Activated CD4-positive, alpha-beta T cell treated with anti-CD3 and anti-CD28 coated beads for 36 hours (primary cell): ENCODE data around the gene KIRREL1. TPM values are rescaled to one million over a fixed set of nuclear protein-coding genes. Genes with fewer than 3 reads are reported as not detected.

Experiments
- ATAC-seq: fragments of 200-7000 bp; cut with Tn5 transposase; one replicate; pipeline ENCODE4 v1.10.0; 2021; ENCODE audit warnings: mild to moderate bottlenecking, moderate library complexity
- CTCF ChIA-PET: fragments of 350-600 bp; sonication (Branson Sonifier 250); formaldehyde crosslinking; loops from one replicate; lab custom pipeline; 2021; ENCODE audit warnings: antibody characterized with exemption; lab: Charles Lee
- POLR2A ChIA-PET: fragments of 350-600 bp; sonication (Branson Sonifier 250); formaldehyde crosslinking; loops from one replicate; lab custom pipeline; 2021; ENCODE audit warnings: antibody characterized with exemption, inconsistent platforms; lab: Charles Lee
- DNase-seq: peaks from one replicate; pipeline ENCODE4 v3.0.0-alpha.2; 2020
- H3K27ac Mint-ChIP-seq: one replicate; pipeline ENCODE4 v1.8.0; 2021; ENCODE audit warnings: mixed read lengths
- H3K27me3 Mint-ChIP-seq: one replicate; pipeline ENCODE4 v1.8.0; 2021; ENCODE audit warnings: mixed read lengths
- H3K36me3 Mint-ChIP-seq: one replicate; pipeline ENCODE4 v1.8.0; 2021; ENCODE audit warnings: low read depth, mixed read lengths
- H3K4me1 Mint-ChIP-seq: one replicate; pipeline ENCODE4 v1.8.0; 2021; ENCODE audit warnings: mixed read lengths
- H3K4me3 Mint-ChIP-seq: one replicate; pipeline ENCODE4 v1.8.0; 2021; ENCODE audit warnings: mild to moderate bottlenecking, moderate library complexity, mixed read lengths
- H3K9me3 Mint-ChIP-seq: one replicate; pipeline ENCODE4 v1.8.0; 2021; ENCODE audit warnings: low read depth, mixed read lengths
- intact Hi-C, 2 experiments: fragments of 100-400 bp; cut with DNase I in 1 of 2; cut with micrococcal nuclease in 1 of 2; formaldehyde crosslinking; loops; one replicate each; pipeline versions ENCODE4 v1.14.2 to v1.15.1; 2022 to 2024; cut with DNase I, micrococcal nuclease
- total RNA-seq, 2 experiments: library from RNA; stranded (reverse); gene quantifications; one replicate each; pipeline ENCODE4 v1.2.3, GENCODE V29; 2021

KIRREL1 gene
- total RNA-seq, 2 experiments from 2014 or later: 0.21 to 0.25 TPM

DNA sequence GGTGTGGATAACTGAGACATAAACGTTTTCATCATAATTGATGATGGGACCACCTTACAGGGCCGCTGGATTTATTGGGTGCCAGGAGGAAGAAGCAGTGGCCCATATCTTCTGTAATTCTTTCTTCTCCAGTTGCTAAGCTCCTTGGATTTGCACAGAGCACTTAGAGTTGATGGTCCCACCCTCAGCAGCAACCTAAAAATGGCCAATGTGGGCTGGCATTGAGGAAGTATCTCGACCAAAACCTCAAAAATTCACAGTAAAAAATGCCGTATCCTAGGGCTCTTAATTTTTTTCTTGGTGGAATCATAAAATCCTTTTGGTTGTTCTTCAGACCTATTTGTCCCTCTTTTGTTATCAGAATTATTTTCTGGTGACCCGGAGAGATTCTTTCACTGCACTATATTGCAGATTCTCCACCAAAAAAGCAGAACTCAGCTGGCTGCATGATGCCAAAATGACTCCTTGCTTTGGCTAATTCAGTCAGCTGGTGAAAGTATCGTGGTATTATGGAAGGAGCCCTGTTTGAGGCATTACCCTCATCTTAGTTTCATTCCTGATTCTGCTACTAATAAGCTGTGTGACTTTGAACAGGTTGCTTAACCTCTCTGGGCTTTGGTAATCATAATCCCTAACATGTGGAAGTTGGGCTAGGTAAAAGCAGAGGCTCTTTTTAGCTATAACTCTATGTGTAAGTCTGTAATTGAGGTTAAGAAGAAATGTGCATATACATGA, 27.6 kb downstream of the KIRREL1 start:
- ChIA-PET POLR2A (no interaction called here), CTCF (interaction anchor here (0.6 to 1.2 kb wide), 2 partner anchors 10 to 156 kb away, joined by 3 to 5 read pairs; no protein-coding TSS in a partner anchor)
- Mint-ChIP-seq H3K27ac (no peak overlapping the region), H3K4me3 (no peak overlapping the region), H3K36me3 (no peaks in the 10 kb centered on the region), H3K9me3 (no peaks in the 10 kb centered on the region), H3K4me1 (no peaks in the 10 kb centered on the region), H3K27me3 (peaks cover 3% of the 10 kb centered on the region)
- DNase-seq (no peak), ATAC-seq (no peak)
- intact Hi-C loops: no loop called here

DNA sequence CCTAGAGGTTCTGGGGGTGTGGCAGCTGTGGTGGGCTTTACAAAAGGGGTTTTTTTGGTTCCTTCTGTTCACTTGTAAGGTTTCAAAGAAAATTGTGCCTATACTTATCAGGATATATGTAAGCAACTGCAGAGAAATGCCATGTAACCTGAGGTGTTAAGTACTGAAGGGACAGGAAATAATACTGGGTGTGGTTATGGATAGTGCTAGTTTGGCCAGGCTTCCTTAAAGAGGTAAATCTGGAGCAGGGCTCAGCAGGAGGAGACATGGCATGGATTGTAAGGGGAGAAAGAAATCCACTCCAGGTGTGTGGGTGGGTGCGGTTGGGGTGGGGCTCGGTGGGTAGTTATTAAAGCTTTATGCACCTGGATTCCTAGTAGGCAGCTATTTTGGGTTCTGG, 28.3 kb downstream of the KIRREL1 start:
- ChIA-PET CTCF (interaction anchor here (1.2 to 1.5 kb wide), 2 partner anchors 11 to 30 kb away, joined by 5 read pairs; no protein-coding TSS in a partner anchor), POLR2A (no interaction called here)
- Mint-ChIP-seq H3K27me3 (peaks cover 3% of the 10 kb centered on the region), H3K36me3 (no peaks in the 10 kb centered on the region), H3K4me3 (no peak overlapping the region), H3K9me3 (no peaks in the 10 kb centered on the region), H3K27ac (no peak overlapping the region), H3K4me1 (no peaks in the 10 kb centered on the region)
- intact Hi-C loops: no loop called here
- ATAC-seq (no peak), DNase-seq (no peak)

DNA sequence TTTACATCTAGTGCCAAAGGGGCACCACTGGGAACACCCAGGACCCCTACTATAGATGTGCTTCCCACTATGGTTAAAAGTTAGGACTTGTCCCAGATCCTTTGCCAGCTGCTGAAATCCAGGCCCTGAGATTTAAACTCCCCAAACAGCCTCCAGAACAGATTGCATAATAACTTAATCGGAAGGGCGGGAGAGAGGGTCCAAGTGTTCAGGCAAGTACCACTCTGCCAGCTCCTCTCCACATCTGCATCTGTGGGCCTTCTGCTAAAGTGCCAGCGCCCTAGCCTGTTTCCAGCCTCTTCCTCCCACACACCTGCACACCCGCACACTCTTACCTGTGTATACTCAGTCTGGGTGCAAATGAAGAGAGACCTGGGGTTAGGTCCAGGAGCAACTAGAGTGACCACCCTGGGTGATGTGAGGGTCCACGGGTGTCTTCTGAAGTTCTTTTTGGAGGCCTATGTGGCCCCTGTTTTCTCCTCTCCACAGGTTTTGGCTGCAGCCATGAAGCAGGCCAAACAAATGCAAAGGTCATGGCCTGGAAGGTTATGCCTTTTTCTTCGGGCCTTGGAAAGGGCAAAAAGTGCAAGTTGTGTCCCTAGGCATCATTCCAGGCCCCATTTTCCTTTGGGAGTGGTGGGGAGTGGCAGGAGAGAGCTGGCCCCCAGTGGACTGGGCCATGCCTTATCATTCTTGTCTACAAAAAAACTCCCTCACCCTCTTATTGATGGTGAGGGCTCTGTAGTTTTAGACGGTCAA, 29.3 kb downstream of the KIRREL1 start:
- Mint-ChIP-seq H3K27ac (no peak overlapping the region), H3K9me3 (no peaks in the 10 kb centered on the region), H3K4me3 (no peak overlapping the region), H3K27me3 (no peaks in the 10 kb centered on the region), H3K4me1 (no peaks in the 10 kb centered on the region), H3K36me3 (no peaks in the 10 kb centered on the region)
- DNase-seq (no peak), ATAC-seq (no peak)
- CTCF ChIA-PET: interaction anchor here (0.6 to 1.5 kb wide), 2 partner anchors 31 to 1110 kb away, joined by 3 to 5 read pairs; no protein-coding TSS in a partner anchor
- intact Hi-C loops: no loop called here
- POLR2A ChIA-PET: no interaction called here

DNA sequence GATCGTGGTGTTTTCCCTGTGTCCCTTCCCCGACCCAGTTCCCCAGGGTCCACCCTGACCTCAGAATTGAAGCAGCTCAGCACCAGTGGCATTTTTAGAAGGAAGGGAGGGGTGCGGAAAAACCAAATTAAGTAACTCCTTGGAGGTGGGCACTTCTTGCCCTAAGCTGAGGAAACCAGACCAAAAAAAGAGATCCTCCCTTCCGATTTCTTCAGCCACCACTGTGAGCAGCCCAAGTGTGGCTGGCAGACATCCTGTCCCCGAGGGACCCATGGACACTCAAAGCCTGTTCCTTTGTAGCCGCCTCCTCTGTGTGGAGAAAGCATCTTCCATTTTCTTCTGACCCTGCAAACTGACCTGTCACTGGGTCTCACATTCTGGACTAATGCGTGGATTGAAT, 31.3 kb downstream of the KIRREL1 start:
- Mint-ChIP-seq H3K9me3 (no peaks in the 10 kb centered on the region), H3K4me3 (no peak overlapping the region), H3K27me3 (no peaks in the 10 kb centered on the region), H3K4me1 (no peaks in the 10 kb centered on the region), H3K27ac (no peak overlapping the region), H3K36me3 (no peaks in the 10 kb centered on the region)
- intact Hi-C loops: no loop called here
- ChIA-PET POLR2A (no interaction called here), CTCF (no interaction called here)
- DNase-seq (no peak), ATAC-seq (no peak)

DNA sequence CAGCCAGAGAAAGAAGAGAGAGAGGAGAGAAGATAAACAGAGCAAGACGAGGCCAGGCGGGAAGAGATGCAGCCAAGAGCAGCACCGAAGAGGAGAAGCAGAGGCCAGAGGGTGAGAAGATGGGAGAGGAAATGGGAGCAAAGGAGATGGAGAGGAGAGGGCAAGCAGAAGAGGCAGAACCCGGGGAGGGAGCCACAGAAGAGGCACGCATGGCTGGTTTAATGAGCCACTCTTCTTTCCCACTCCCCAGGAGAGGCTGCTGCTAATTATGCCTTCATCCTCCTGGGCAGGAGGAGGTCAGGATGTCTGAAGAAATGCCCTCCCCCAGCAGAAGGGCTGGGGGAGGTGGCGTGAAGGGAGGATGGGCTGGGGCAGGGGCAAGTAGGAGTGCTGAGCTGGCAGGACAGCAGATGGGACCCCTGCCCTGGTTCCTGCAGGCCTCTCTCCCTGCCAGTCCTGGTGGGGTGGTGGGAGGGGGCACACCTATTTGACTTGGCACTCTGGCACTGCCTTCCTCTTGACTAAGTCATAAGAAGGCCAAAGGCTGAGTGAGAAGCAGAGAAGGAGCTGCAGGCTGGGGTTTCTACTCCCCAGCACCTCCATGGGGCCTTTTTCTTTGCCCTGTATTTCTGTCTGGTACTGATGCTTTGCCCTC, 32.3 kb downstream of the KIRREL1 start:
- intact Hi-C loops: no loop called here

DNA sequence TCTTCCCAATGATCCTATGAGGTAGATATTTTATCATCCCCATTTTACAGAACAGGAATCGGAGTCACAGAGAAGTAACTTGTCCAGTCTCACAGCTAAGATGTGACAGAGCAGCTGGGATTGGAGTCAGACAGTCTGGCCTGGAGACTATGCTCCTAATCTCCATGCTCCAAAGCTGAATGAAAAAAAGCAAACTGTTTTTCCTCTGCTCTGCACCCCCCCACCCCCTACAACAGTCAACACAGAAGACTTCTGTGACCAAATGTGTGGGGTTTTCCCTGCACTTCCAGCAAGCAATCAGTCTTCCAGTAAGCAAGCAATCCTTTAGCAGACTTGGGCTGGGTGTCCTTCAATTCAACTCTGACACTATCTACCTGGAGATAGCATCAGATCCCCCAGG, 33.2 kb downstream of the KIRREL1 start:
- Mint-ChIP-seq H3K4me1 (no peaks in the 10 kb centered on the region), H3K27me3 (no peaks in the 10 kb centered on the region), H3K36me3 (no peaks in the 10 kb centered on the region), H3K27ac (no peak overlapping the region), H3K9me3 (no peaks in the 10 kb centered on the region), H3K4me3 (no peak overlapping the region)
- CTCF ChIA-PET: interaction anchor here (0.6 to 2.0 kb wide), 5 partner anchors 10 to 71 kb away, joined by 3 to 6 read pairs (median 3); no protein-coding TSS in a partner anchor
- POLR2A ChIA-PET: no interaction called here
- DNase-seq (no peak), ATAC-seq (no peak)
- intact Hi-C loops: no loop called here

More for the DNA sequence above, 32.3 kb downstream of the KIRREL1 start:
- Mint-ChIP-seq H3K4me3 (no peak overlapping the region), H3K27ac (no peak overlapping the region), H3K4me1 (no peaks in the 10 kb centered on the region), H3K27me3 (no peaks in the 10 kb centered on the region), H3K9me3 (no peaks in the 10 kb centered on the region), H3K36me3 (no peaks in the 10 kb centered on the region)
- ATAC-seq (no peak), DNase-seq (no peak)
- ChIA-PET POLR2A (no interaction called here), CTCF (interaction anchor here (1.4 kb wide), 1 partner anchor 70 kb away, joined by 3 read pairs; no protein-coding TSS in a partner anchor)

DNA sequence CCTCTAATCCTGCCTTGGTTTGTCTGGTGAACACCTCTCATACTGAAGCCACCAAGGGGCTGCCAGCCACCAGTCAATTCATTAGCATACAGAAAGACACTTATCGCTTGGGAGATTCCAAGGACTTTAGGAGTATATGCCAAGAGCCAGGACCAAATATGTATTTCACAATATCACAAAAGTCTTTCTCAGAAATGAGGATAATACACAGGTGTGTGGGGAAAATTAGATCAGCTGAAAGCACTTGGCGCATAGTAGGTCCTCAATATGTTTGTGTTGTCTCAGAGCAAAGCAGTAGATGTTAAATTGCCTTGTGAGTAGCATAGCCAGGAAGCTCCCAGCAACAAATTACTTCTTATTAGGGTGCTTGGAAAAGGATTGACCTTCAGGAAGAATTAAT, 34.1 kb downstream of the KIRREL1 start:
- no peak overlapping the region for H3K27ac Mint-ChIP-seq
- no peaks in the 10 kb centered on the region for H3K36me3 Mint-ChIP-seq
- no peaks in the 10 kb centered on the region for H3K27me3 Mint-ChIP-seq
- DNase-seq: no peak
- no peaks in the 10 kb centered on the region for H3K4me1 Mint-ChIP-seq
- no peak for ATAC-seq
- H3K9me3 Mint-ChIP-seq: no peaks in the 10 kb centered on the region
- intact Hi-C loops: no loop called here
- H3K4me3 Mint-ChIP-seq: no peak overlapping the region
- POLR2A ChIA-PET: no interaction called here
- CTCF ChIA-PET: interaction anchor here (1.1 to 2.0 kb wide), 2 partner anchors 9 to 35 kb away, joined by 3 to 6 read pairs; no protein-coding TSS in a partner anchor

DNA sequence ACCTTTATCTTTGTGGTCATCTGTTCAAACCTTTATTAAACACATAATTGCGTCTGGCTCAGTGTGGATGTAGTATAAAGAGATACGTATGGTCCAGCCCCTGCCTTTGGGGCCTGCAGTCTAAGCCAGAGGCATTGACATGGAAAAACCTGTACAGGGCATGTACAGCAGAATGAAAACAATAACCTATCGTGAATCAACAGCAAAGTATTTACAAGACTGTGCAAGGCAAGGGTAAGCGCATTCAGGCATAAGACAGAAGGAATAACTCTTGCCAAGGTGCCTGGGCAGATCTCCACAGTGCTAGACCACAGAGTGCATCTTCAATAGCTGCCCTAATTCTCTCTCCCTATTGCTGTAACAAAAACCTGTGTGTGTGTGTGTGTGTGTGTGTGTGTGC, 35.5 kb downstream of the KIRREL1 start:
- H3K4me3 Mint-ChIP-seq: no peak overlapping the region
- H3K9me3 Mint-ChIP-seq: no peaks in the 10 kb centered on the region
- no peaks in the 10 kb centered on the region for H3K4me1 Mint-ChIP-seq
- ChIA-PET CTCF (interaction anchor here (0.5 kb wide), 1 partner anchor 157 kb away, joined by 3 read pairs; no protein-coding TSS in a partner anchor), POLR2A (no interaction called here)
- no peak for ATAC-seq
- H3K27me3 Mint-ChIP-seq: no peaks in the 10 kb centered on the region
- no peaks in the 10 kb centered on the region for H3K36me3 Mint-ChIP-seq
- no peak overlapping the region for H3K27ac Mint-ChIP-seq
- DNase-seq: no peak
- intact Hi-C loops: no loop called here

DNA sequence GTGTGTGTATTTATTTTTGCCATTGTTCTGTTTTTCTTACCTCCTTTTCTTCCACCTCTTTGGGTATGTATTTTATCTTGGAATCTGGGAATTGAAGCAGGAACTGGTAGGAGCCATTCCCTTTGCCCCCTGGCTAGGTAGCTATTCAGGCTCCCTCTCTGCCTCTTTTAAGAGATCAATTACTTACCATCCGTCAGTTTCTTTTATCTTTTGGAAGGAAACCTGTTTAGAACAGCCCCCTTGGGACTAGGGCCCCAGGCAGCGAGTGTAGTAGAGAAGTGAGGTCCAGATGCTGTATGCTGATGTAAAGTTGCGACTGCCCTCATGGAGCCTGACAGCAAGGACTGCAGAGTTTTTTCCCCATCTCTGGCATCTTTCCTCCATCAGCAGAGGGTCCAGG, 41.6 kb downstream of the KIRREL1 start:
- intact Hi-C loops: loop anchor here in 1 of 2 experiments (10.0 kb wide), 1 partner anchor 70 kb away; no protein-coding TSS in a partner anchor
- no peaks in the 10 kb centered on the region for H3K36me3 Mint-ChIP-seq
- CTCF ChIA-PET: interaction anchor here (1.2 to 2.1 kb wide), 4 partner anchors 43 to 89 kb away, joined by 3 to 14 read pairs (median 5); no protein-coding TSS in a partner anchor
- POLR2A ChIA-PET: no interaction called here
- H3K27me3 Mint-ChIP-seq: peaks cover under 1% of the 10 kb centered on the region
- H3K27ac Mint-ChIP-seq: no peak overlapping the region
- DNase-seq (no peak), ATAC-seq (no peak)
- no peaks in the 10 kb centered on the region for H3K9me3 Mint-ChIP-seq
- no peaks in the 10 kb centered on the region for H3K4me1 Mint-ChIP-seq
- no peak overlapping the region for H3K4me3 Mint-ChIP-seq

DNA sequence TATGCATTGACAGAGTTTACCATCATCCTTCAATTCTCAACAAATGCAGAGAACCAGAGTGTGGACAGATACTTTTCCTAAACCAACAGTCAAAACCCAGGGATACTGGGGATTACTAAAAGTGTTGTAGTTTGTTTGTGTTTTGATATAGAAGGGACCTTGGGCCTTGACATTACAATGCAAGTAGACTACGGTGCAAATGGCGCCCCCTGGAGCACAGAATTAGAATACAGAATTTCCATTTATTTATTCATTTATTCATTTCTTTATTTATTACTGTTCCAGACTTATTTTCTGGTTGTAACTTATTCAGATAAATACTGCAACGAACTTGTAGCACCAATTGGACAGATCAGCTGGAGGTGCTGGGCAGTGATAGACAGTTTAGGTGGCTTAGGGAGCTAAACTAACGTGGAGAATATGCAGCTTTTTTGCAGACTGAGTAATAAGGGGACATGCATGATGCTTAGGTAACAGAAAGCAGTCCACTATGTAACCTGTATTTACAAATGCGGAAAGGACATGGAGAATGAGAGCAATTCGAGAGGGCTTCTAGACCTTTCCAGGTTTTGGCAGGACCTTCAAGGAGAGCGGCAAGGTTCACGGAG, 42.6 kb downstream of the KIRREL1 start:
- ATAC-seq: no peak
- CTCF ChIA-PET: interaction anchor here (0.6 to 2.4 kb wide), 6 partner anchors 9 to 312 kb away, joined by 3 to 23 read pairs (median 4); no protein-coding TSS in a partner anchor

More for the DNA sequence above, 42.6 kb downstream of the KIRREL1 start:
- no peak overlapping the region for H3K27ac Mint-ChIP-seq
- H3K36me3 Mint-ChIP-seq: no peaks in the 10 kb centered on the region
- POLR2A ChIA-PET: no interaction called here
- no peaks in the 10 kb centered on the region for H3K4me1 Mint-ChIP-seq
- peak; percentile 44 for DNase-seq
- peaks cover 2% of the 10 kb centered on the region for H3K27me3 Mint-ChIP-seq
- intact Hi-C loops: loop anchor here (1.0 to 10.0 kb wide), 3 partner anchors 44 to 73 kb away; no protein-coding TSS in a partner anchor
- no peak overlapping the region for H3K4me3 Mint-ChIP-seq
- H3K9me3 Mint-ChIP-seq: no peaks in the 10 kb centered on the region
